ENCODE measurements around the gene CNTN5.

CNTN5 gene

GRCh38 chr11:100011697-100012096, 990.9 kb downstream of the CNTN5 start:
- Histone ChIP-seq H3K9me3 (ENCODE audit: severe bottlenecking) (no peaks in the 10 kb centered on the region), H3K27ac (ENCODE audit: poor library complexity, severe bottlenecking) (no peak overlapping the region), H3K27me3 (ENCODE audit: insufficient read depth, poor library complexity, severe bottlenecking) (no peaks in the 10 kb centered on the region), H3K4me1 (ENCODE audit: insufficient read depth, poor library complexity, severe bottlenecking) (no peaks in the 10 kb centered on the region), H3K4me3 (ENCODE audit: severe bottlenecking) (no peak overlapping the region), H3K36me3 (ENCODE audit: low read depth) (no peaks in the 10 kb centered on the region)
- no peak for TF ChIP-seq CTCF (IDR thresholded peaks at IDR 0.05; ENCODE audit: poor library complexity, severe bottlenecking)
- no peak for DNase-seq (ENCODE audit: low spot score)
- no peak for ATAC-seq (ENCODE audit: low read depth)

- H3K27me3 ChIP-seq (ENCODE audit: insufficient read depth, poor library complexity, severe bottlenecking): no peaks in the 10 kb centered on the region
- ATAC-seq (ENCODE audit: low read depth): no peak
Measured at GRCh38 chr11:100013011-100013410, 992.3 kb downstream of the CNTN5 start.

GRCh38 chr11:100031973-100032372, 1011.2 kb downstream of the CNTN5 start:
- Histone ChIP-seq H3K36me3 (ENCODE audit: low read depth) (no peaks in the 10 kb centered on the region), H3K4me3 (ENCODE audit: severe bottlenecking) (no peak overlapping the region), H3K9me3 (ENCODE audit: severe bottlenecking) (no peaks in the 10 kb centered on the region), H3K27ac (ENCODE audit: poor library complexity, severe bottlenecking) (no peak overlapping the region), H3K4me1 (ENCODE audit: insufficient read depth, poor library complexity, severe bottlenecking) (no peaks in the 10 kb centered on the region), H3K27me3 (ENCODE audit: insufficient read depth, poor library complexity, severe bottlenecking) (no peaks in the 10 kb centered on the region)
- no peak for TF ChIP-seq CTCF (IDR thresholded peaks at IDR 0.05; ENCODE audit: poor library complexity, severe bottlenecking)
- ATAC-seq (ENCODE audit: low read depth) (no peak), DNase-seq (ENCODE audit: low spot score) (no peak)

More at GRCh38 chr11:100013011-100013410, 992.3 kb downstream of the CNTN5 start:
- Histone ChIP-seq H3K9me3 (ENCODE audit: severe bottlenecking) (no peaks in the 10 kb centered on the region), H3K36me3 (ENCODE audit: low read depth) (no peaks in the 10 kb centered on the region), H3K4me3 (ENCODE audit: severe bottlenecking) (no peak overlapping the region), H3K27ac (ENCODE audit: poor library complexity, severe bottlenecking) (no peak overlapping the region), H3K4me1 (ENCODE audit: insufficient read depth, poor library complexity, severe bottlenecking) (no peaks in the 10 kb centered on the region)
- no peak for TF ChIP-seq CTCF (IDR thresholded peaks at IDR 0.05; ENCODE audit: poor library complexity, severe bottlenecking)
- DNase-seq (ENCODE audit: low spot score): no peak

- TF ChIP-seq CTCF (IDR thresholded peaks at IDR 0.05; ENCODE audit: poor library complexity, severe bottlenecking): no peak
- no peaks in the 10 kb centered on the region for H3K36me3 ChIP-seq (ENCODE audit: low read depth)
- no peaks in the 10 kb centered on the region for H3K4me1 ChIP-seq (ENCODE audit: insufficient read depth, poor library complexity, severe bottlenecking)
- H3K4me3 ChIP-seq (ENCODE audit: severe bottlenecking): no peak overlapping the region
- DNase-seq (ENCODE audit: low spot score) (no peak), ATAC-seq (ENCODE audit: low read depth) (no peak)
- H3K9me3 ChIP-seq (ENCODE audit: severe bottlenecking): no peaks in the 10 kb centered on the region
- no peaks in the 10 kb centered on the region for H3K27me3 ChIP-seq (ENCODE audit: insufficient read depth, poor library complexity, severe bottlenecking)
- H3K27ac ChIP-seq (ENCODE audit: poor library complexity, severe bottlenecking): no peak overlapping the region
Measured at GRCh38 chr11:100061006-100061405, 1040.3 kb downstream of the CNTN5 start.

GRCh38 chr11:100066399-100066798, 1045.7 kb downstream of the CNTN5 start:
- Histone ChIP-seq H3K4me3 (ENCODE audit: severe bottlenecking) (no peak overlapping the region), H3K9me3 (ENCODE audit: severe bottlenecking) (no peaks in the 10 kb centered on the region), H3K27me3 (ENCODE audit: insufficient read depth, poor library complexity, severe bottlenecking) (no peaks in the 10 kb centered on the region), H3K36me3 (ENCODE audit: low read depth) (no peaks in the 10 kb centered on the region), H3K27ac (ENCODE audit: poor library complexity, severe bottlenecking) (no peak overlapping the region), H3K4me1 (ENCODE audit: insufficient read depth, poor library complexity, severe bottlenecking) (no peaks in the 10 kb centered on the region)
- ATAC-seq (ENCODE audit: low read depth) (no peak), DNase-seq (ENCODE audit: low spot score) (no peak)
- no peak for TF ChIP-seq CTCF (IDR thresholded peaks at IDR 0.05; ENCODE audit: poor library complexity, severe bottlenecking)
